H9 (cell line): ENCODE data around the gene ELFN1. TPM values are rescaled to one million over a fixed set of nuclear protein-coding genes. Genes with fewer than 3 reads are reported as not detected.

Source experiments
- DNase-seq: peaks from one replicate; pipeline ENCODE4 v3.0.0-alpha.2; 2017
- H2AFZ ChIP-seq: one replicate; pipeline ENCODE4 v1.6.1; 2013; ENCODE audit warnings: mild to moderate bottlenecking, low read length, control low read depth, moderate library complexity
- H2AK5ac ChIP-seq: 2 replicates; pipeline ENCODE4 v1.6.1; 2013; ENCODE audit warnings: low read length, control low read depth, mixed read lengths; ENCODE audit not compliant: insufficient read length
- H2BK120ac ChIP-seq: one replicate; pipeline ENCODE4 v1.6.1; 2013; ENCODE audit warnings: low read depth, mild to moderate bottlenecking, low read length, control low read depth, inconsistent platforms; ENCODE audit not compliant: poor library complexity, severe bottlenecking
- H2BK12ac ChIP-seq: 2 replicates; pipeline ENCODE4 v1.6.1; 2013; ENCODE audit warnings: low read length, control low read depth, mixed read lengths, low read depth; ENCODE audit not compliant: insufficient read length
- H2BK15ac ChIP-seq: 2 replicates; pipeline ENCODE4 v1.6.1; 2013; ENCODE audit warnings: low read depth, low read length, control low read depth
- H2BK20ac ChIP-seq: one replicate; pipeline ENCODE4 v1.6.1; 2013; ENCODE audit warnings: low read depth, mild to moderate bottlenecking, low read length, control low read depth, inconsistent platforms; ENCODE audit not compliant: poor library complexity, severe bottlenecking
- H2BK5ac ChIP-seq: 2 replicates; pipeline ENCODE4 v1.6.1; 2013; ENCODE audit warnings: low read length, control low read depth, mixed read lengths; ENCODE audit not compliant: insufficient read length
- H3K14ac ChIP-seq: 2 replicates; pipeline ENCODE4 v1.6.1; 2013; ENCODE audit warnings: low read length, control low read depth; ENCODE audit not compliant: insufficient read depth
- H3K18ac ChIP-seq: 2 replicates; pipeline ENCODE4 v1.6.1; 2013; ENCODE audit warnings: low read depth, mild to moderate bottlenecking, mixed read lengths, low read length, control low read depth; ENCODE audit not compliant: insufficient read length
- H3K23ac ChIP-seq: 2 replicates; pipeline ENCODE4 v1.6.1; 2013; ENCODE audit warnings: low read length, control low read depth, mixed read lengths, low read depth; ENCODE audit not compliant: insufficient read length
- H3K23me2 ChIP-seq: 2 replicates; pipeline ENCODE4 v1.6.1; 2013; ENCODE audit warnings: low read depth, mild to moderate bottlenecking, mixed read lengths, low read length, control low read depth; ENCODE audit not compliant: insufficient read length, poor library complexity, severe bottlenecking
- H3K27ac ChIP-seq: 2 replicates; pipeline ENCODE4 v1.5.1; 2013; ENCODE audit warnings: low read length, control low read depth, mixed read lengths, low read depth; ENCODE audit not compliant: insufficient read length
- H3K27me3 ChIP-seq: 2 replicates; pipeline ENCODE4 v1.6.1; 2013; ENCODE audit warnings: low read length, control low read depth, inconsistent platforms; ENCODE audit not compliant: insufficient read depth
- H3K4ac ChIP-seq: 2 replicates; pipeline ENCODE4 v1.6.1; 2013; ENCODE audit warnings: low read depth, mild to moderate bottlenecking, control low read depth, inconsistent platforms, low read length, moderate library complexity
- H3K4me1 ChIP-seq: 2 replicates; pipeline ENCODE4 v1.6.1; 2013; ENCODE audit warnings: low read length, control low read depth, inconsistent platforms; ENCODE audit not compliant: insufficient read depth
- H3K4me2 ChIP-seq: 2 replicates; pipeline ENCODE4 v1.6.1; 2013; ENCODE audit warnings: low read length, control low read depth, mixed read lengths; ENCODE audit not compliant: insufficient read length, insufficient read depth
- H3K56ac ChIP-seq: 2 replicates; pipeline ENCODE4 v1.6.1; 2013; ENCODE audit warnings: low read depth, mild to moderate bottlenecking, mixed read lengths, low read length, control low read depth; ENCODE audit not compliant: insufficient read length
- H3K79me1 ChIP-seq: 2 replicates; pipeline ENCODE4 v1.6.1; 2013; ENCODE audit warnings: low read depth, mild to moderate bottlenecking, moderate library complexity, low read length, control low read depth, inconsistent platforms; ENCODE audit not compliant: insufficient read depth, poor library complexity, severe bottlenecking
- H3K79me2 ChIP-seq: 2 replicates; pipeline ENCODE4 v1.6.1; 2013; ENCODE audit warnings: low read length, control low read depth, inconsistent platforms; ENCODE audit not compliant: insufficient read depth
- H3K9ac ChIP-seq: 2 replicates; pipeline ENCODE4 v1.6.1; 2013; ENCODE audit warnings: low read length, control low read depth, mixed read lengths; ENCODE audit not compliant: insufficient read length; ENCODE audit errors: extremely low read depth
- H3K9me3 ChIP-seq: one replicate; pipeline ENCODE4 v1.6.1; 2013; ENCODE audit warnings: low read depth, low read length, inconsistent platforms; ENCODE audit not compliant: control insufficient read depth
- H3T11ph ChIP-seq: one replicate; pipeline ENCODE4 v1.6.1; 2013; ENCODE audit warnings: mild to moderate bottlenecking, low read length, control low read depth, inconsistent platforms
- H4K20me1 ChIP-seq: one replicate; pipeline ENCODE4 v1.6.1; 2013; ENCODE audit not compliant: control insufficient read depth, insufficient read length, insufficient read depth
- H4K5ac ChIP-seq: 2 replicates; pipeline ENCODE4 v1.6.1; 2013; ENCODE audit warnings: low read depth, mild to moderate bottlenecking, mixed read lengths, low read length, control low read depth; ENCODE audit not compliant: insufficient read length
- H4K8ac ChIP-seq: replicated peaks from 2 replicates; pipeline ENCODE4 v1.6.1; 2013; ENCODE audit warnings: low read length, control low read depth, mixed read lengths, low read depth; ENCODE audit not compliant: insufficient read length
- H4K91ac ChIP-seq: 2 replicates; pipeline ENCODE4 v1.6.1; 2013; ENCODE audit warnings: low read depth, mild to moderate bottlenecking, moderate library complexity, mixed read lengths, low read length, control low read depth; ENCODE audit not compliant: insufficient read length
- H3K27ac Mint-ChIP-seq, 3 experiments: 2 replicates in 2 of 3; 3 replicates in 1 of 3; pipeline ENCODE4 v1.8.0; 2020 to 2021; ENCODE audit warnings: mixed read lengths in 3 of 3, mild to moderate bottlenecking in 1 of 3, moderate library complexity in 1 of 3
- H3K27me3 Mint-ChIP-seq: 2 replicates; pipeline ENCODE4 v1.8.0; 2021; ENCODE audit warnings: low read depth, mild to moderate bottlenecking, moderate library complexity, mixed read lengths
- H3K36me3 Mint-ChIP-seq, 3 experiments: 2 replicates in 2 of 3; 3 replicates in 1 of 3; pipeline ENCODE4 v1.8.0; 2020 to 2021; ENCODE audit warnings: low read depth in 3 of 3, mixed read lengths in 3 of 3; ENCODE audit not compliant: insufficient read depth in 1 of 3
- H3K4me1 Mint-ChIP-seq, 2 experiments: 2 replicates each; pipeline ENCODE4 v1.8.0; 2020; ENCODE audit warnings: mixed read lengths in 2 of 2
- H3K4me3 Mint-ChIP-seq, 2 experiments: 2 replicates in 1 of 2; 3 replicates in 1 of 2; pipeline ENCODE4 v1.8.0; 2020 to 2021; ENCODE audit warnings: mild to moderate bottlenecking in 2 of 2, mixed read lengths in 2 of 2, moderate library complexity in 1 of 2
- H3K9me3 Mint-ChIP-seq, 2 experiments: 2 replicates in 1 of 2; 3 replicates in 1 of 2; pipeline ENCODE4 v1.8.0; 2020; ENCODE audit warnings: mild to moderate bottlenecking in 2 of 2, mixed read lengths in 2 of 2, moderate library complexity in 1 of 2
- whole genome bisulfite sequencing: extraction: QIAGEN DNeasy Blood & Tissue Kit; methylation state at CpG from one replicate; pipeline ENCODE4 v1.1.7; 2013; ENCODE audit warnings: missing lambda C conversion rate, low lambda C conversion rate, mixed read lengths; ENCODE audit not compliant: insufficient read length; ENCODE audit errors: extremely low coverage; 5-methylcytosine and 5-hydroxymethylcytosine counted together
- total RNA-seq: library from RNA; stranded (reverse); gene quantifications from 2 replicates; pipeline ENCODE4 v1.2.1, GENCODE V29; 2021
- TF ChIP-seq, protein P1 (sequence below): fragments of 200-600 bp; sonication (generic); conservative IDR thresholded peaks from 3 replicates; pipeline ENCODE4 v1.8.0; 2021; ENCODE audit warnings: antibody characterized with exemption, mild to moderate bottlenecking

Gene ELFN1
- total RNA-seq, 1 experiment from 2014 or later, result 3.7 TPM

DNA sequence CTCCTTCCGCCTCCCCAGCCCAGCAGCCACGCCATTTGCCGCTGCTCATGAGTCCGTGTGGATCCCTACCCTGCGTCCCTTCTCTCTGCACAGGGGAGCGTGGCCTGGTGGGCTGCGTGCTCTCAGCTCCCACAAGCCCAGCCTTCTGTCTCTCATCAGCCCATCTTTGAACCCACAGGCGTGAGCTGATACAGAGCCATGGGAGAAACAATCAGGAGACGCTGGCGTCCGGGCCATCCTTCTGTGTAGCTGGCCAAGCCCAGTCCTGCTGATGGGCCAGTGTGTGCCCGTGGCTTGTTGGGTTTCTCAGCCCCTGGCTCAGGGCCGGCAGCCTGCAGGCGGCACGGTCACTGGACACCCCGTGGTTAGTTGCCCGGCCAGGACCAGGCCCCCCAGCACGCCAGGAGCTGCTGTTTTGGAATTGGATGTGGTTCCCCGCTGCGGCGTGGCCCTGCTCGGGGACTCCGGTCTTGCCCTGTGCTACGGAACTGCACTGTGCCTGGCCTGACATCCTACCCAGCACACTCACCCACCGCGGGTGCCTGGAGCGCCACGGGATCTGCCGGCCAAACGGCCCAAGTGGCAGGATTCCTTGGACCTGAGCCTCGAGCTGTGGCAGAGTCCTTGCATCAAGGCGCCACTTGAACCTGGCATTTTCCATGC, 88.9 kb downstream of the ELFN1 start:
- Histone ChIP-seq H3K27ac (no peak overlapping the region), H3K23me2 (no peaks in the 10 kb centered on the region), H2BK5ac (no peak overlapping the region), H4K20me1 (peaks cover 5% of the 10 kb centered on the region), H2BK12ac (no peak overlapping the region), H3K79me1 (no peaks in the 10 kb centered on the region), H3K4me1 (peaks cover 3% of the 10 kb centered on the region; the same call in 1 of the 2 replicates), H3K79me2 (no peaks in the 10 kb centered on the region), H3K4ac (no peak overlapping the region), H2BK15ac (no peak overlapping the region), H3K23ac (no peak overlapping the region), H4K5ac (no peak overlapping the region), H3K9me3 (no peaks in the 10 kb centered on the region), H3K27me3 (no peaks in the 10 kb centered on the region), H3K18ac (no peak overlapping the region), H3K9ac (no peak overlapping the region), H4K91ac (no peak overlapping the region), H3K4me2 (no peak overlapping the region), H2AK5ac (no peak overlapping the region), H2BK20ac (no peak overlapping the region), H2BK120ac (no peak overlapping the region), H3T11ph (no peak overlapping the region), H3K14ac (no peak overlapping the region), H2AFZ (no peak overlapping the region), H4K8ac (no peak overlapping the region), H3K56ac (no peak overlapping the region)
- no CpG with 5 or more reads among the region's 32 CpGs for WGBS
- peaks cover 13 to 34% of the 10 kb centered on the region in 2 experiments for H3K4me1 Mint-ChIP-seq
- H3K27ac Mint-ChIP-seq, result no peak overlapping the region
- TF ChIP-seq, protein P1, sequence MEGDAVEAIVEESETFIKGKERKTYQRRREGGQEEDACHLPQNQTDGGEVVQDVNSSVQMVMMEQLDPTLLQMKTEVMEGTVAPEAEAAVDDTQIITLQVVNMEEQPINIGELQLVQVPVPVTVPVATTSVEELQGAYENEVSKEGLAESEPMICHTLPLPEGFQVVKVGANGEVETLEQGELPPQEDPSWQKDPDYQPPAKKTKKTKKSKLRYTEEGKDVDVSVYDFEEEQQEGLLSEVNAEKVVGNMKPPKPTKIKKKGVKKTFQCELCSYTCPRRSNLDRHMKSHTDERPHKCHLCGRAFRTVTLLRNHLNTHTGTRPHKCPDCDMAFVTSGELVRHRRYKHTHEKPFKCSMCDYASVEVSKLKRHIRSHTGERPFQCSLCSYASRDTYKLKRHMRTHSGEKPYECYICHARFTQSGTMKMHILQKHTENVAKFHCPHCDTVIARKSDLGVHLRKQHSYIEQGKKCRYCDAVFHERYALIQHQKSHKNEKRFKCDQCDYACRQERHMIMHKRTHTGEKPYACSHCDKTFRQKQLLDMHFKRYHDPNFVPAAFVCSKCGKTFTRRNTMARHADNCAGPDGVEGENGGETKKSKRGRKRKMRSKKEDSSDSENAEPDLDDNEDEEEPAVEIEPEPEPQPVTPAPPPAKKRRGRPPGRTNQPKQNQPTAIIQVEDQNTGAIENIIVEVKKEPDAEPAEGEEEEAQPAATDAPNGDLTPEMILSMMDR, result no peak
- H3K36me3 Mint-ChIP-seq, result peaks cover 0 to 3% (median 0%) of the 10 kb centered on the region in 3 experiments; a peak in 2 of 7 replicates
- peaks cover 10 to 16% of the 10 kb centered on the region in 2 experiments for H3K9me3 Mint-ChIP-seq
- peaks cover 59% of the 10 kb centered on the region for H3K27me3 Mint-ChIP-seq
- no peak for DNase-seq
- no peak overlapping the region for H3K4me3 Mint-ChIP-seq
